Activated CD8-positive, alpha-beta memory T cell treated with anti-CD3 and anti-CD28 coated beads for 1 hour (primary cell): ENCODE measurements around the gene RAB3GAP1.
A peak's percentile ranks its signal among the peaks of the same experiment; 100 is the strongest.
"Not testable (repeated sequence)": the region's sequence is repeated elsewhere in the genome, so short reads cannot be mapped to it uniquely, and the experiment has no call there.

Experiments used
- DNase-seq, 2 donors: peaks; one replicate each; pipeline ENCODE4 v3.0.0-alpha.2; 2020; ENCODE audit warnings: low read depth in 1 of 2; ENCODE audit errors: extremely low read depth in 1 of 2

RAB3GAP1 gene

DNA sequence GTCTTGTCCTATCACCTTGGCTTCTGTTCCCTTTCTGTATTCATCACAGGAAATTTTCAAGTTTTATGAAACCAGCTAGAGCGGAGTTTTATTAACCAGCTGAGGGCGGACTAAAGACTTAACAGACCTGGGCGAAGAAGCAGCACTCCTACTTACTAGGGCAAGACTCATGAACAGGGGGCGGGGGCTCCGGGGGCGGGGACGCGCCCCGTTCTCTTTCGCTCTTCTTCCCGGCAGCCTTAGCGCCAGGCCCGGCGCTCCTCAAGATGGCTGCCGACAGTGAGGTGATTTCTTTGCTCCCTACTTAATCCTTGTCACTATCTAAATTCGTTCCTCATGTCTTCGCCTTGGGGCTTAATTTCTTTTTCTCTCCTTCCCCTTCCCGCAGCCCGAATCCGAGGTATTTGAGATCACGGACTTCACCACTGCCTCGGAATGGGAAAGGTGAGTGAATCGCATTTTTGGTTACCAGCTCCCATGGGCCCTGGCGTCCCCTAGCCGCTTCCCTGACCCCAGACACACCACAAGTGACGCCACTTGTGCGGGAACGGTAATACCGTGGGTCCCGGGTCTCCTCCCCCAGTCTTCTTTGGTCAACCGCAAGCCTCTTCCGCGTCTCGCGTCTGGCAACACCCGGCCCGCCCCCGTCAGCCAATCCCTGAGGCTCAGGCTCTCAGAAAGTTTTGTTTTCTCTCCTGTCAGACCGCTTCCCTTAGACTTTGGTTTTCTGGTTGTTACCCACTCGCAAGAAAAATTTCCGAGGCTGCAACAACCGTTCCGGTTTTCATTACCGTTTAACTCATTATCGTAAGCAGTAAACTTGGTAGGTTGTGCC is at the start of gene RAB3GAP1:
Gene RAB3GAP1 (plus strand): TSS at position 251 of the 835 bp plus-strand sequence. CDS start 16 bp downstream, at position 267.
- peak; percentile 82 for DNase-seq

- no peak for DNase-seq
Measured at GRCh38 chr2:135002836-135003235, 49.3 kb upstream of the RAB3GAP1 start.

- peak; percentile 19 to 66 for DNase-seq
Measured at GRCh38 chr2:135004005-135004746, 47.9 kb upstream of the RAB3GAP1 start.

- no peak for DNase-seq
Measured at GRCh38 chr2:135005753-135006152, 46.3 kb upstream of the RAB3GAP1 start.

DNA sequence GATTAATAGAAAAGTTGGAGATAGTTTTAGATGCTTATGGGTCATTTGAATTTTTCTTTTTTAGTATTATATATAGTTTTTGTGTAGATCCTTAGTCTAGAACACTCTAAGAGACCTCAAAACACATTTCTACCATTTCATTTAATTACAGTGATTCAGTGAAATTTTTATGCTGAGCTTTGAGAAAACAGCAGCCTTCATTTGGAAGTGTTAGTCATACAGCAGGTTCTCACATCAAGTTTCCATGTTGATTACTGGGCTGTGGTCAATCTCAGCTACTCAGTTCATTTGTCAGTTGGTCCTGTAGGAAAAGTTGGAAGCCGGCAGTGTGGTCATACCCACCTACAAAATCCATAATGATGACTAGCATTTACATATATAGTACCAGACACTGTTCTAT is 42.8 kb upstream of the RAB3GAP1 start:
- DNase-seq, result no peak

GRCh38 chr2:135010200-135010942 is 41.7 kb upstream of the RAB3GAP1 start:
- no peak for DNase-seq

DNA sequence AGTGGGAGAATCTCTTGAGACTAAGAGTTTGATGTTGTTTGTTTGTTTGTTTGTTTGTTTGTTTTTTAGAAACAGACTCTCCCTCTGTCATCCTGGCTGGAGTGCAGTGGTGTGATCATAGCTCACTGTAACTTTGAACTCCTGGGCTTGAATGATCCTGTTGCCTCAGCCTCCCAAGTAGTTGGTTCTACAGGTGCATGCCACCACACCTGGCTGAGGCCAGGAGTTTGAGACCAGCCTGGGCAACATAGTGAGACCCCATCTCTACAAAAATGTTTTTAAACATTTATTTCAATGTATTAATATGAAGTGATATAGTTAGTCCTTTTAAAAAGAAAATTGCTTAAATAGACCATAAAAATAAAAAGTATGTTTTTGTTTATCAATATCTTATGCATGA is 40.5 kb upstream of the RAB3GAP1 start:
- no peak for DNase-seq

- no peak for DNase-seq
Measured at GRCh38 chr2:135021618-135022017, 30.5 kb upstream of the RAB3GAP1 start.

- no peak for DNase-seq
Measured at GRCh38 chr2:135022952-135023880, 28.9 kb upstream of the RAB3GAP1 start.

- DNase-seq, result no peak
Measured at GRCh38 chr2:135023886-135024485, 28.1 kb upstream of the RAB3GAP1 start.

GRCh38 chr2:135029481-135030134 is 22.5 kb upstream of the RAB3GAP1 start:
- DNase-seq, result no peak

GRCh38 chr2:135030826-135031225 is 21.3 kb upstream of the RAB3GAP1 start:
- DNase-seq, result no peak

DNA sequence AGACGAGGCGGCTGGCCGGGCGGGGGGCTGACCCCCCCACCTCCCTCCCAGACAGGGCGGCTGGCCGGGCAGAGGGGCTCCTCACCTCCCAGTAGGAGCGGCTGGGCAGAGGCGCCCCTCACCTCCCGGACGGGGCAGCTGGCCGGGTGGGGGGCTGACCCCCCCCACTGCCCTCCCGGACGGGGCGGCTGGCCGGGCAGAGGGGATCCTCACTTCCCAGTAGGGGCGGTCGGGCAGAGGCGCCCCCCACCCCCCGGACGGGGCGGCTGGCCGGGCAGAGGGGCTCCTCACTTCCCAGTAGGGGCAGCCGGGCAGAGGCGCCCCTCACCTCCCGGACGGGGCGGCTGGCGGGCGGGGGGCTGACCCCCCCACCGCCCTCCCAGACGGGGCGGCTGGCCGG is 18.9 kb upstream of the RAB3GAP1 start:
- DNase-seq, result not testable (repeated sequence)

GRCh38 chr2:135037831-135038230 is 14.3 kb upstream of the RAB3GAP1 start:
- DNase-seq, result no peak

- DNase-seq, result peak in 1 of 2 donors; percentile 4
Measured at GRCh38 chr2:135043345-135043744, 8.7 kb upstream of the RAB3GAP1 start.

GRCh38 chr2:135047300-135047699 is 4.8 kb upstream of the RAB3GAP1 start, which contains the start of gene MAP3K19:
TSS of gene MAP3K19 (minus strand) at chr2:135047447. CDS start at chr2:135024647, 22,800 bp downstream.
- no peak for DNase-seq

- no peak for DNase-seq
Measured at GRCh38 chr2:135048122-135048521, 4.0 kb upstream of the RAB3GAP1 start.

- no peak for DNase-seq
Measured at GRCh38 chr2:135050132-135050531, 2.0 kb upstream of the RAB3GAP1 start.

GRCh38 chr2:135050684-135051083 is 1.4 kb upstream of the RAB3GAP1 start:
- DNase-seq, result no peak
